ENCODE measurements around the gene SEPTIN10.

DNA sequence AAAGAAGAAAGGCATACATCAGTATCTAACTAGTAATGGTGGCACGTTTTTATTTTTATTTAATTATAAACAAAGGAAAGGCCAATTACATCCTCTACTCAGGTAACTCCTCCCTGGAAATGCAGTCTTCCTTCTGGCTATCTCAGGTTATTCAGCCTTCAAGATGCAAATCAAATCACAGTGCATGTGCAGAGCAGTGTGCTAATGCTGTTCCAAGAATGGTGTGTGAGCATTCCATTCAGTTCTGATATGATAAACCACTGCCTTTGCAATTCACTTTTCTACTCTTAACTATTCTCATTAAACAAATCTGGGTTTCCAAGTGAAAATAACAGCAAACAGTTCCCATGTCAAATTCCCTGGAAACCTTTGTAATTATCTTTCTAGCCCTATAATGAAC is 38.4 kb downstream of the SEPTIN10 start:
- TF ChIP-seq, protein P1, sequence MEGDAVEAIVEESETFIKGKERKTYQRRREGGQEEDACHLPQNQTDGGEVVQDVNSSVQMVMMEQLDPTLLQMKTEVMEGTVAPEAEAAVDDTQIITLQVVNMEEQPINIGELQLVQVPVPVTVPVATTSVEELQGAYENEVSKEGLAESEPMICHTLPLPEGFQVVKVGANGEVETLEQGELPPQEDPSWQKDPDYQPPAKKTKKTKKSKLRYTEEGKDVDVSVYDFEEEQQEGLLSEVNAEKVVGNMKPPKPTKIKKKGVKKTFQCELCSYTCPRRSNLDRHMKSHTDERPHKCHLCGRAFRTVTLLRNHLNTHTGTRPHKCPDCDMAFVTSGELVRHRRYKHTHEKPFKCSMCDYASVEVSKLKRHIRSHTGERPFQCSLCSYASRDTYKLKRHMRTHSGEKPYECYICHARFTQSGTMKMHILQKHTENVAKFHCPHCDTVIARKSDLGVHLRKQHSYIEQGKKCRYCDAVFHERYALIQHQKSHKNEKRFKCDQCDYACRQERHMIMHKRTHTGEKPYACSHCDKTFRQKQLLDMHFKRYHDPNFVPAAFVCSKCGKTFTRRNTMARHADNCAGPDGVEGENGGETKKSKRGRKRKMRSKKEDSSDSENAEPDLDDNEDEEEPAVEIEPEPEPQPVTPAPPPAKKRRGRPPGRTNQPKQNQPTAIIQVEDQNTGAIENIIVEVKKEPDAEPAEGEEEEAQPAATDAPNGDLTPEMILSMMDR (IDR thresholded peaks at IDR 0.05): no peak
- no peak for TF ChIP-seq POLR2A (IDR thresholded peaks at IDR 0.05)
